GM18907 (cell line): ENCODE measurements around the gene PCDH18.
"Not testable (repeated sequence)": the region's sequence is repeated elsewhere in the genome, so short reads cannot be mapped to it uniquely, and the experiment has no call there.

Experiments
- ATAC-seq: cut with Tn5 transposase; IDR thresholded peaks from one replicate; pipeline ENCODE4 v1.9.1; 2021; ENCODE audit warnings: mild to moderate bottlenecking, moderate library complexity; ENCODE audit not compliant: unreplicated experiment

The PCDH18 gene

GRCh38 chr4:137531986-137532868, at the start of gene PCDH18:
PCDH18 (minus strand) TSS chr4:137532494; CDS start chr4:137532088, 406 bp downstream.
- ATAC-seq: peak; percentile 85

DNA sequence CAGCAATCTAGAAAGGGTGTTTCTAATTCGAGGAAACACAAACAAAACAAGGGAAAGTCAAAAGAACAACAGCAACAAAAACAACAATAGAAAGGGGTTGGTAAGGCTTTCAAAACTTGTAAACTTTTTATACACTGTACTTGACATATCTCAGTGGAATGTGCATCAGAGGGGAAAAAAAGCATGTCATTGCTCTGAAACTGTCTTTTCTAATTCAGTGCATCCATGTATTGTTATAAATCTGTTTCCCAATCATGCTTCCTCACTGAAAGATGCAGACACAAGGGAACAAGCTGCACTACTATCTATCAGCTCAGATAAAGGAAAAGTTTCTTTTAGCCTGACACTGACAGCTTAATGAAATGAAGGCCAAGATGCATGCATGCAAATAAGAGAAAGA, 44.2 kb upstream of the PCDH18 start:
- no peak for ATAC-seq

DNA sequence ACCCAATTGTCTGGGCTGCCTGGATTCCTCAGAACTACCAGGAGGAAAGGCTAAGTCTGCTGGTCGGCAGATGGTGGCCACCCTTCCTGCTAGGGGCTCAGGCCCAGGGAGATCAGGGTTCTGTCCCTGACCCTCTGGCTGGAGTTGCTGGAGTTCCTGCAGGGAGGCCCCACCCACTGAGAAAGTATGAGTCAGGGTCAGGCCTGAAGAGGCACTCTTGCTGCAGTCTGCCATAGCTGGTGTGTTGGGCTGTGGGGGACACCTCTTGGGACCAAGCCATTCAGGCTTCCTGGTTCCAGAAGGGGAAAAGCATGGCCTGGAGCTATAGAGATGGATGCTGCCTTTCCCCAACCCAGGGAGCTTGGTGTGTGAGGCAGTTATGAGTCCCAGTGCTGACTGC, 40.4 kb upstream of the PCDH18 start:
- ATAC-seq: no peak

GRCh38 chr4:137572163-137572562, 39.9 kb upstream of the PCDH18 start:
- ATAC-seq: no peak

- no peak for ATAC-seq
Observed at GRCh38 chr4:137559801-137560200, 27.5 kb upstream of the PCDH18 start.

DNA sequence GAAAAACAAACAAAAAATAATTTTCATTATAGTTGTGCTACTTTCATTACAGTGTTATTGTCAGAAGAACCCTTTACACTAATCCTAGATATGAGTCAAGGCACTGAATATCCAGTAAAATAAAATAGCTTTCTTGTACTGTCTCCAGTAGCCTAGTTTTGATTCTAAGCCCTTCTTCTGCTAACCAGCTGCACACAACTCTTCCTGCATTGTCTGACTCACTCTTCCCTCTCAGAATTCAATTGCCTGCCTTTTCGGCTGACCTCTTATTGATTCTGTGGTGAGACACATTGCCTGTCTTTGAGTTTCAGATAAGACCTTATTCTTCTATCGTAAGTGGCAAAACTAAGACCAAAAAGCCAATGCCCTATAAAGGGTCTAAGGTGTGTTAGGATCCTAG, 26.7 kb upstream of the PCDH18 start:
- ATAC-seq: no peak

GRCh38 chr4:137545461-137545861, 13.2 kb upstream of the PCDH18 start:
- ATAC-seq: no peak

DNA sequence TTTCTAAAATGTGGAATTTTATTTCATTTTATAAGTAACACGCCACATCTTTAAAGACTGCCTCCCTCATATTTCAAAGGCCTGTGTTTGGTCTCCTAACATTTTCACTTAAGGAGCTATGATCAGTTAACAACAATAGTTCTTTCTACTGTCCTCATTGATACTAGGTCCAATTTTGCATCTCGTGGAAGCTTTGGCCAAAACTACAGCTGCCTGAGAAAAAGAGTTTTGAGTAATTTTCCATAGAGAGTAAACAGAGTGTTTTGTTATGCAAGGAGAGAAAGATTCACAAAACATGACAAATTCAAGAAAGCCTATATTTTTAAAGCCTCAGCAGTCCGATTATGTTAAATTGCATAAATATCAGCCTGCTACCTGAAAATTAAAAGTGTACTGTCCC, 11.4 kb upstream of the PCDH18 start:
- ATAC-seq: no peak

GRCh38 chr4:137543198-137543597, 10.9 kb upstream of the PCDH18 start:
- no peak for ATAC-seq

DNA sequence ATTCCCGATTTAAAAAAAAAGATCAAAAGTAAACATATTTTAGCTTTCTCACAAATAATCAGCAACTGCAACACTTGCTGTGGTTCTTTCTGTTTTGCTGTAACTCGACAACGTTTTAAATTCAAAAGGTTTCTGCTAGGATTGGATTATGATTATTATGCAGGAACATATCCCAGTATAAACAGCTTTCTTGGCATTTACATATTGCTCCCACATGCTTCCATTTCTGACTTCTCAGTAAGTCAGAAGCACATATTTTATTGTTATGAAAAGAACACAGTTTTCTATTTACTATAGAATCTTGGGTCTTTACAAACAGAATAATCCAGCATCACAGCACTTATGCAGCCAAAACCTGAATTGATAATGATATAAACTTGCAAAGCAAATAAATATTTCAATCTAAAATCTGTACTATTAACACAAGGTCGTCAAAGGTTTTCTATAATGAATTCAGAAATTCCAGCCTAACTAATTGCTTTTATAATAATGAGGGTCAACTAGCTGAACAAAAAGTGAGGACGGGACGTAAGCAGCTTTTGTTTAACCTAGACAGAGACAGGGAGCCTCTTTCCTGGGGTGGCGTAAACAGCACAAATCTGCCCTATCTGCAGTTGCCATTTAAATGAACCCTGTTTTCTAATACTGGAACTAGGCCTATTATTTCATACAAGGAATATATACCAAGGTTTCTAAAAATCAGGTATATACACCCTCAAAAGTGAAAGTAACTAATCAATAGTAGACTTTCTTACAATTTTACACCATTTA, 9.8 kb upstream of the PCDH18 start:
- ATAC-seq: no peak

DNA sequence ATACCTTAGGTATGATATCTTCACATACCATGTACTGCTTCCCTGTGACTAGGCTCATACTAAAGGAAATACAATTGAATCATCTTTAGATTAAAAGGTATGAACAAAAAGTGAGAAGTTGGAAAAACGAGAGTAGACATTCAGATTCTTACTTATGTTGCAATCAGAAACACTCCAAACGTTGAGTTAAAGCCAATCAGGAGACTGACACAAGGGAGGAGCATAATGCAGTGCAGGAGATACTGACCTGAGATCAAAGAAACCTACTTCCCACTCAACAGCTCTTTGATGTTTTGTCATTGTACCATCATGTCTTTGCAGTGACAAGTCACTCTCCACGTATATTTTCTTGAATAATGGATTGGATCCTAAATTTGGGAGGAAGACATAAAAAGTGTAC, 8.9 kb upstream of the PCDH18 start:
- ATAC-seq: no peak

DNA sequence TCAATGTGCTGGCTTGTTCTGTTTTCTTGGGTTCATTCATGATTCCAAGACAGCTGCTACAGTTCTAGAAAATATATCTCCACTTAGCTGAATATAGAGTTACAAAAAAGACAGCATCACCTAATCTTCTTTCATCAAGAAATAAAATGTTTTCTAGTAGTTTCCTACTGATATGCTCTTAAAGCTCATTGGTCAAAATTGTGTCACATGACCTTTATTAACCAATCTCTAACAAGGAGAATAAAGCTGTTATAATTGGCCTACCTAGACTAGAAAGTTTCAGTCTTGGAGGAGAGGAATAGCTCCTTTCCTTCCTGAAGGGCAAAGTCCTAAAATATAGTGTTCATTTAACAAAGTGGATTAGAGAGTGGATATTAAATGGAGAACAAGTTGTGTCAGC, 8.1 kb upstream of the PCDH18 start:
- ATAC-seq: no peak

DNA sequence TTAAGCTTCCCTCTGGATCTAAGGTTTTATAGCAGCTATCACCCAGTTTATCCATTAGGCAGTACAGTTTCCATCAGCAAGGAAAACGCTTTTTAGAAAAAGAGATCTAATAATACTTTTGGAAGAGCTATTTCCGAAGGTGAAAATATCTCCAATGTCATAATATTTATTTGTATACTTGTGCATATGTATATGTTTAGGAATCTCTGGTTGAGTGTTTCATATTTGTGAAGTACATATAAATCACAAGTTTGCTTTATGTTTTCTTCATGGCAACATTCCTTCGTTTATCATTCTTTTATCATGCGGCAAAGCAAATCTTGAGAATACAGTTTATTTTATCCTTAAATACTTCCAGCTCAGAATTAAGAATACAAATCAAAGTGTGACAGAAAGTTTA, 6.2 kb upstream of the PCDH18 start:
- ATAC-seq: no peak

- not testable (repeated sequence) for ATAC-seq
Observed at GRCh38 chr4:137537807-137538206, 5.5 kb upstream of the PCDH18 start.

DNA sequence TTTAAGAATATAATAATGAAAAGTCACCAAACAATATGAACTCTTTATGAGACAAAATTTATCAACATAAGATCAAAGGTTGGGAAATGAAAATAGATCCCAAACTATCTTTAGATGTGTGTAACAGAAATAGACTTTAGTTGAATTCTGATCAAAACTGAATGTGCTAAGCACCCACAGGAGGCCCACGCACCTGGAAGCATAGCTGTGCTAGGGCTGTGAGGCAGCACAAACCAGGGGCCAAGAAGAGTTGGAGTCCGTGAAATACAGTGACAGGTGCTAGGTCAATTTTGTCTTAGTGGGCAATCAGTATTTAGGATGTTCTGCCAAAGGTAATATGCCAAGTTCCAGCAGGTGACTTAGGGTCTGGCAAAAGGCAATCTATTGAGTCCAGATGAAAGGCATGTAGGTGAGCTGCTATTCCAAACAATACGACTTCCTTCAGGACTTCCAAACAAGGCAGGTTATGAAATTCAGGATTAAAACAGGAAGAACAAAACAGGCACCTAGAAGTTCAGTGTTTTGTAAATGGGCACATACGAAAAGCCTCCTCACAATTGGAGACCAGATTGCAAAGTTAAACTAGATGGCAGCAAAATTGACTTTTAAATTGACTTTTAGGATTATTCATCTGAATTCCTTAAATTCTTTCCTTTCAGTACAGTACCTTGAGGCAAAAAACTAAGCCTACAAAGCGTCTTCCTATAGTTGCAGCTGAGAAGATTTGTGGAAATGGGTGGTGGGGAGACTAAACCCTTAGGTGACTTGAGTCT, 4.7 kb upstream of the PCDH18 start:
- no peak for ATAC-seq

GRCh38 chr4:137535718-137536117, 3.4 kb upstream of the PCDH18 start:
- no peak for ATAC-seq

DNA sequence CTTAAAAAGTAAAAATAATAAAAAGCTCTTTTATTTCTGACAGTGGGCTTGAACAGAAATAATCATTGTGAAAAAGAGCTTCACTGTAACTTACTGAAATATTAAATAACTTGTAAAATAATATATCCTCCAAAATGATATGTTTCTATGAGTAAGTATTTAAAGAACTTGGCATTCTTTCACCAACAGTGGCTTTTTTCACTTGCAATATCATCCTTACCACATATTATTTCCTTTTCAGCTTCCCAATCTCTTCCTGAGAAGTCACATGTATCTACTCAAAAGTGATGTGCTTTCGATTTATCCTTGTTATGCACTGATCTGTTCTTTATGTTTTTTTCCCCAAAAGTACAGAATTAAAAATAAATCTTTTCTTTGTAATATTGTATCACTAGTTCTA, 2.2 kb upstream of the PCDH18 start:
- ATAC-seq: no peak

GRCh38 chr4:137533855-137534254, 1.6 kb upstream of the PCDH18 start:
- no peak for ATAC-seq

DNA sequence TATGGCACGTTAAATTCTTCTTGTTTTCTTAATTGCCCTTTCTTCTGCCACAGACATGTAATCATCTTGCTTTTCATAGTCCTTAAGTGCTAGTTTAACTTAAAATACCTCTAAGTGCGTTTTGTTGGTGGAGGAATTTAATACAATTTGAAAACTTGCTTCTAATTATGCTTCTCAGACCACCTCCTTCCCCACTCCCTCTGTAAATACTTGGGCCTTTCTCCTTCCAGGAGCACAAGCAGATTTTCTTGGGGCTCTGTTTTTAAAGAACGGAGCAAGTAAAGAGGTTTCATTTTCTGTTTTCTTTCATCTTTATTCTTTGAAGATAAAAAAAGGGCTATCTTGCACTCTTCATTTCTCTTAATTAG, 559 bp upstream of the PCDH18 start:
- ATAC-seq: peak; percentile 14

GRCh38 chr4:137531168-137531985, 917 bp downstream of the PCDH18 start:
- no peak for ATAC-seq

GRCh38 chr4:137530176-137530575, 2.1 kb downstream of the PCDH18 start:
- no peak for ATAC-seq
